Measurements from ENCODE around the gene VCAN. TPM values are rescaled to one million over a fixed set of nuclear protein-coding genes. Genes with fewer than 3 reads are reported as not detected.

VCAN gene
- total and polyA plus RNA-seq, 2 donors = 7.0 to 15.0 TPM

DNA sequence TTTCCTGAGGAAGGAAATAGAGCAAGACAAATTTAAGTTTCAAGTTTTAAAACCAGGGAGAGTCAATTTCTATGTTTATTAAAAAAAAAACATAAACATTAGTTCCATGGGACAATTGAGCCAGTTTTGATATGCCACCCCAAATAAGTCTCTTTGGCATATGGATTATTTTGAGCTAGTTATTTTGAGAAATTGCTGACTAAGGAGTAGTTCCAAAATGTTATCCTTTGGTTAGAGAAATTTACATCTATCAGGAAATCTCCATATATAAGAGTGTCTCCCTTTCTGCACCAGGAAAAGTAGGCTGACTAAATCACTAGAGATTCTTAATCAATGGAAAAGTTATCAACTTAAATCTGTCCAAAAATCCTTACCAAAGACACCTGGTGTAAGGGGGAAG, 143.3 kb downstream of the VCAN start:
- Histone ChIP-seq H3K4me1 (ENCODE audit: control insufficient read depth in 2 of 2, insufficient read depth in 2 of 2, low read length in 2 of 2) (no peaks in the 10 kb centered on the region), H3K27ac (ENCODE audit: low read depth in 1 of 2, low read length in 1 of 2) (no peak overlapping the region), H3K4me3 (ENCODE audit: low read length in 2 of 2) (no peak overlapping the region), H3K36me3 (ENCODE audit: control insufficient read depth in 2 of 2, insufficient read depth in 2 of 2, low read length in 1 of 2) (no peaks in the 10 kb centered on the region), H3K27me3 (ENCODE audit: control insufficient read depth in 2 of 2, insufficient read depth in 1 of 2, low read length in 1 of 2) (no peaks in the 10 kb centered on the region), H3K9me3 (ENCODE audit: control insufficient read depth in 2 of 2, insufficient read depth in 1 of 2, low read length in 1 of 2) (peaks cover 0 to 1% of the 10 kb centered on the region in 2 donors)
- DNase-seq (ENCODE audit: low read depth in 6 of 9, low spot score in 9 of 9) = no peak

DNA sequence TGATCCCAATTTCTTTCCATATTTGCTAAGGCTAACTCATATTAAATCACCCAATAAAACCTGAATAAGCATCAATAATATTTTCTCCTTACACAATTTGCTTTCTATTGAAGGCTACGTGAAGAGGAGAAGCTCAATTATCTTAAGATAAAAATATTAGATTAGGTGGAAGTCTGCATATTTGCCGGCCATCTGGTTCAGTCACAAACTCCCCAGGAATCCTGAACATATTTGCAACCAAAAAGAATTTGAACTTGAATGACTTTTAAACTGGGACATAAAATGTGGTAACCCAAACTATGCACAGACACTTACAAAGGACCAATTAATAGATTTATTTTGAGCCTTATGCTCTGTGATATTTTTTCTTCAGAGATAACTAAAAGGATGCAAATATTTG, 156.8 kb downstream of the VCAN start:
- no peaks in the 10 kb centered on the region for H3K36me3 ChIP-seq (ENCODE audit: control insufficient read depth in 2 of 2, insufficient read depth in 2 of 2, low read length in 1 of 2)
- no peaks in the 10 kb centered on the region for H3K9me3 ChIP-seq (ENCODE audit: control insufficient read depth in 2 of 2, insufficient read depth in 1 of 2, low read length in 1 of 2)
- no peaks in the 10 kb centered on the region for H3K4me1 ChIP-seq (ENCODE audit: control insufficient read depth in 2 of 2, insufficient read depth in 2 of 2, low read length in 2 of 2)
- H3K4me3 ChIP-seq (ENCODE audit: low read length in 2 of 2) = no peak overlapping the region
- H3K27ac ChIP-seq (ENCODE audit: low read depth in 1 of 2, low read length in 1 of 2) = no peak overlapping the region
- no peak for DNase-seq (ENCODE audit: low read depth in 6 of 9, low spot score in 9 of 9)
- no peaks in the 10 kb centered on the region for H3K27me3 ChIP-seq (ENCODE audit: control insufficient read depth in 2 of 2, insufficient read depth in 1 of 2, low read length in 1 of 2)
- WGBS = 96% methylated on average over 2 of the region's 2 CpGs

Other genes with a start within 250 kb of the VCAN start
- 0.14 TPM for gene HAPLN1, start 249.1 kb downstream of the VCAN start, total RNA-seq
- 0.18 TPM for gene HAPLN1, start 249.1 kb downstream of the VCAN start, polyA plus RNA-seq